Sigmoid colon (tissue), 7 donors: Measurements from ENCODE around the gene NHSL2. TPM values are rescaled to one million over a fixed set of nuclear protein-coding genes. Genes with fewer than 3 reads are reported as not detected.
"Not testable (repeated sequence)": the region's sequence is repeated elsewhere in the genome, so short reads cannot be mapped to it uniquely, and the experiment has no call there.

Source experiments
- DNase-seq: peaks from one replicate; pipeline ENCODE4 v3.0.0-alpha.2; 2019
- H3K27ac ChIP-seq, 4 donors: fragments of 200-600 bp; sonication (generic); one replicate each; pipeline ENCODE4 v1.5.1; 2016 to 2019; ENCODE audit warnings: mild to moderate bottlenecking in 1 of 4
- H3K27me3 ChIP-seq, 3 donors: fragments of 200-600 bp; sonication (generic); one replicate each; pipeline ENCODE4 v1.5.1; 2019; ENCODE audit warnings: mild to moderate bottlenecking in 1 of 3
- H3K36me3 ChIP-seq, 4 donors: fragments of 200-600 bp; sonication (generic); one replicate each; pipeline ENCODE4 v1.5.1; 2016 to 2019
- H3K4me1 ChIP-seq, 4 donors: fragments of 200-600 bp; sonication (generic); one replicate each; pipeline ENCODE4 v1.5.1; 2017 to 2019
- H3K4me3 ChIP-seq, 4 donors: fragments of 200-600 bp; sonication (generic); one replicate each; pipeline ENCODE4 v1.5.1; 2017 to 2019; ENCODE audit warnings: mild to moderate bottlenecking in 2 of 4, moderate library complexity in 1 of 4
- H3K9me3 ChIP-seq, 4 donors: fragments of 200-600 bp in 3 of 4; sonication (generic) in 3 of 4; one replicate each; pipeline versions ENCODE4 v1.5.1 to v1.6.1; 2013 to 2019
- EP300 ChIP-seq, 4 donors: sonication (generic); formaldehyde crosslinking; IDR thresholded peaks; one replicate each; pipeline ENCODE4 v1.6.1; 2017; ENCODE audit warnings: antibody characterized with exemption in 4 of 4
- POLR2A ChIP-seq, 2 donors: fragments of 450-650 bp; IDR thresholded peaks; one replicate each; pipeline ENCODE4 v1.6.1; 2016; ENCODE audit warnings: antibody characterized with exemption in 2 of 2, mild to moderate bottlenecking in 2 of 2, moderate library complexity in 2 of 2
- POLR2AphosphoS5 ChIP-seq, 4 donors: sonication (generic); formaldehyde crosslinking; IDR thresholded peaks; one replicate each; pipeline ENCODE4 v1.6.1; 2017; ENCODE audit warnings: antibody characterized with exemption in 4 of 4
- WGBS, 2 donors: extraction: QIAGEN DNeasy Blood & Tissue Kit; methylation state at CpG; one replicate each; pipeline ENCODE4 v1.1.7; 2013; 5-methylcytosine and 5-hydroxymethylcytosine counted together
- intact Hi-C: fragments of 100-400 bp; cut with DNase I; formaldehyde crosslinking; loops from one replicate; pipeline ENCODE4 v1.15.1; 2023
- polyA plus RNA-seq, 3 donors: library from polyadenylated mRNA; stranded (reverse); fragments of 200-250 nt; gene quantifications; one replicate each; pipeline ENCODE4 v1.2.3, GENCODE V29; 2013
- total RNA-seq, 4 donors: library from RNA; depleted of rRNA; stranded (reverse); fragments of >200 nt; gene quantifications; one replicate each; pipeline ENCODE4 v1.1.0, GENCODE V29; 2016
- TF ChIP-seq, protein P1 (sequence below), 4 experiments: fragments of 450-650 bp in 3 of 4; fragments of 200-600 bp in 1 of 4; IDR thresholded peaks; one replicate each; pipeline ENCODE4 v1.5.1; 2016 to 2019; ENCODE audit warnings: antibody characterized with exemption in 4 of 4, mild to moderate bottlenecking in 3 of 4, moderate library complexity in 2 of 4
- donor health status: healthy with polysubstance abuse.
- donor health status: Bipolar disorder and iron deficiency.
- donor health status: healthy.

NHSL2 gene
- total and polyA plus RNA-seq, 7 donors = under 0.01 to 21.3 (median 8.1) TPM

- intact Hi-C loops = no loop called here
- Histone ChIP-seq H3K4me1 (no peaks in the 10 kb centered on the region), H3K36me3 (no peaks in the 10 kb centered on the region), H3K27me3 (no peaks in the 10 kb centered on the region), H3K27ac (no peak overlapping the region), H3K9me3 (no peaks in the 10 kb centered on the region), H3K4me3 (no peak overlapping the region)
- 83 to 87% methylated on average over 10 of the region's 10 CpGs for WGBS, 2 donors
- no peak for DNase-seq
- TF ChIP-seq EP300 (IDR thresholded peaks at IDR 0.05) (no peak), POLR2AphosphoS5 (IDR thresholded peaks at IDR 0.05) (no peak), POLR2A (IDR thresholded peaks at IDR 0.05) (no peak)
- TF ChIP-seq, protein P1, sequence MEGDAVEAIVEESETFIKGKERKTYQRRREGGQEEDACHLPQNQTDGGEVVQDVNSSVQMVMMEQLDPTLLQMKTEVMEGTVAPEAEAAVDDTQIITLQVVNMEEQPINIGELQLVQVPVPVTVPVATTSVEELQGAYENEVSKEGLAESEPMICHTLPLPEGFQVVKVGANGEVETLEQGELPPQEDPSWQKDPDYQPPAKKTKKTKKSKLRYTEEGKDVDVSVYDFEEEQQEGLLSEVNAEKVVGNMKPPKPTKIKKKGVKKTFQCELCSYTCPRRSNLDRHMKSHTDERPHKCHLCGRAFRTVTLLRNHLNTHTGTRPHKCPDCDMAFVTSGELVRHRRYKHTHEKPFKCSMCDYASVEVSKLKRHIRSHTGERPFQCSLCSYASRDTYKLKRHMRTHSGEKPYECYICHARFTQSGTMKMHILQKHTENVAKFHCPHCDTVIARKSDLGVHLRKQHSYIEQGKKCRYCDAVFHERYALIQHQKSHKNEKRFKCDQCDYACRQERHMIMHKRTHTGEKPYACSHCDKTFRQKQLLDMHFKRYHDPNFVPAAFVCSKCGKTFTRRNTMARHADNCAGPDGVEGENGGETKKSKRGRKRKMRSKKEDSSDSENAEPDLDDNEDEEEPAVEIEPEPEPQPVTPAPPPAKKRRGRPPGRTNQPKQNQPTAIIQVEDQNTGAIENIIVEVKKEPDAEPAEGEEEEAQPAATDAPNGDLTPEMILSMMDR (IDR thresholded peaks at IDR 0.05) = no peak
Measured at GRCh38 chrX:72159769-72160168, 249.1 kb downstream of the NHSL2 start.

DNA sequence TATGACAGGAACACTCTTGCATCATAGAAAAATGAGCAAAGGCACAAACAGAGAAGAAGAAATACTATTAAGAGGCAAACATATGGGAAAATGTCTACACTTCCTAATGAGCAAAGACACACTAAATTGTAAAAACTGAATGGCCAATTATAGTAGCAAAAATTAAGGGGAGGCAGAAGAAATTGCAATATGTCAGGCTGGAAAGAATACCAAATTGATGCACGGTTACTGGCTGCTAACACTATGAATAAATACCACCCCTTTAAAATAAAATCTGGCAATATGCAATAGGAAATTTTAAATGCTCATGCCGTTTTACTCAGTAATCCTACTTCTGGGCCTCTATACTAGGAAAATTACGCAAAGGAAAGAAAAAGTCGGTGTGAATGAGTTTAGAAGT lies 254.9 kb downstream of the NHSL2 start:
- no peak for DNase-seq
- no peaks in the 10 kb centered on the region for H3K4me1 ChIP-seq
- WGBS, 2 donors = 76 to 86% methylated on average over 4 of the region's 4 CpGs
- H3K9me3 ChIP-seq = no peaks in the 10 kb centered on the region
- H3K4me3 ChIP-seq = no peak overlapping the region
- intact Hi-C loops = no loop called here
- TF ChIP-seq EP300 (IDR thresholded peaks at IDR 0.05) (no peak), POLR2AphosphoS5 (IDR thresholded peaks at IDR 0.05) (no peak), POLR2A (IDR thresholded peaks at IDR 0.05) (no peak)
- TF ChIP-seq, protein P1 (IDR thresholded peaks at IDR 0.05) = no peak
- H3K27me3 ChIP-seq = peaks cover 0 to 5% (median 0%) of the 10 kb centered on the region in 3 donors
- H3K27ac ChIP-seq = no peak overlapping the region
- no peaks in the 10 kb centered on the region for H3K36me3 ChIP-seq

- TF ChIP-seq POLR2A (IDR thresholded peaks at IDR 0.05) (no peak), EP300 (IDR thresholded peaks at IDR 0.05) (no peak), POLR2AphosphoS5 (IDR thresholded peaks at IDR 0.05) (no peak)
- TF ChIP-seq, protein P1 (IDR thresholded peaks at IDR 0.05) = no peak
- Histone ChIP-seq H3K27ac (no peak overlapping the region), H3K36me3 (no peaks in the 10 kb centered on the region), H3K9me3 (no peaks in the 10 kb centered on the region), H3K27me3 (peaks cover 0 to 5% (median 0%) of the 10 kb centered on the region in 3 donors), H3K4me1 (no peaks in the 10 kb centered on the region), H3K4me3 (no peak overlapping the region)
- 49 to 63% methylated on average over 6 of the region's 6 CpGs for WGBS, 2 donors
- DNase-seq = no peak
- intact Hi-C loops = no loop called here
Measured at GRCh38 chrX:72169008-72169728, 258.5 kb downstream of the NHSL2 start.

DNA sequence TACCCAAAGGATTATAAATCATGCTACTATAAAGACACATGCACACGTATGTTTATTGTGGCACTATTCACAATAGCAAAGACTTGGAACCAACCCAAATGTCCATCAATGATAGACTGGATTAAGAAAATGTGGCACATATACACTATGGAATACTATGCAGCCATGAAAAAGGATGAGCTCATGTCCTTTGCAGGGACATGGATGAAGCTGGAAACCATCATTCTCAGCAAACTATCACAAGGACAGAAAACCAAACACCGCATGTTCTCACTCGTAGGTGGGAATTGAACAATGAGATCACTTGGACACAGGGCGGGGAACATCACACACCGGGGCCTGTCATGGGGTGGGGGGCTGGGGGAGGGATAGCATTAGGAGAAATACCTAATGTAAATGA lies 265.6 kb downstream of the NHSL2 start:
- H3K4me1 ChIP-seq, H3K27me3 ChIP-seq, DNase-seq, H3K27ac ChIP-seq, H3K4me3 ChIP-seq, H3K36me3 ChIP-seq, intact Hi-C loops, H3K9me3 ChIP-seq: not testable (repeated sequence)
- 89 to 92% methylated on average over 3 to 4 of the region's 5 CpGs for WGBS, 2 donors

- no peak overlapping the region for H3K4me3 ChIP-seq
- no peak overlapping the region for H3K27ac ChIP-seq
- TF ChIP-seq POLR2A (IDR thresholded peaks at IDR 0.05) = no peak
- no peak for TF ChIP-seq POLR2AphosphoS5 (IDR thresholded peaks at IDR 0.05)
- TF ChIP-seq, protein P1 (IDR thresholded peaks at IDR 0.05) = no peak
- TF ChIP-seq EP300 (IDR thresholded peaks at IDR 0.05) = no peak
- H3K9me3 ChIP-seq = no peaks in the 10 kb centered on the region
- peaks cover 0 to 4% (median 0%) of the 10 kb centered on the region in 4 donors for H3K4me1 ChIP-seq
- no peaks in the 10 kb centered on the region for H3K27me3 ChIP-seq
- no peak for DNase-seq
- WGBS, 2 donors = 92 to 94% methylated on average over 2 of the region's 2 CpGs
- intact Hi-C loops = no loop called here
- no peaks in the 10 kb centered on the region for H3K36me3 ChIP-seq
Measured at GRCh38 chrX:72176981-72177380, 266.3 kb downstream of the NHSL2 start.
